ENCODE results near the gene SNRPD2.

Gene SNRPD2

GRCh38 chr19:45657520-45658167 lies 34.1 kb downstream of the SNRPD2 start:
- DNase-seq (ENCODE audit: low read depth): peak; percentile 12

- DNase-seq (ENCODE audit: low read depth): no peak
These were observed 36.7 kb downstream of the SNRPD2 start for GRCh38 chr19:45655073-45655472.

GRCh38 chr19:45653634-45654033 lies 38.1 kb downstream of the SNRPD2 start:
- peak; percentile 80 for DNase-seq (ENCODE audit: low read depth)

- no peak for DNase-seq (ENCODE audit: low read depth)
These were observed 41.0 kb downstream of the SNRPD2 start for GRCh38 chr19:45650722-45651121.

GRCh38 chr19:45646345-45646698 lies 45.4 kb downstream of the SNRPD2 start:
- DNase-seq (ENCODE audit: low read depth): no peak

- DNase-seq (ENCODE audit: low read depth): peak; percentile 99
These were observed 46.0 kb downstream of the SNRPD2 start for GRCh38 chr19:45645631-45646344.

GRCh38 chr19:45645068-45645630 lies 46.6 kb downstream of the SNRPD2 start:
- no peak for DNase-seq (ENCODE audit: low read depth)

- DNase-seq (ENCODE audit: low read depth): peak; percentile 35
These were observed 47.6 kb downstream of the SNRPD2 start for GRCh38 chr19:45643927-45644771.

- DNase-seq (ENCODE audit: low read depth): peak; percentile 67
These were observed 48.5 kb downstream of the SNRPD2 start for GRCh38 chr19:45643024-45643926.

GRCh38 chr19:45641274-45642105 lies 50.3 kb downstream of the SNRPD2 start:
- peak; percentile 62 for DNase-seq (ENCODE audit: low read depth)

- no peak for DNase-seq (ENCODE audit: low read depth)
These were observed 50.9 kb downstream of the SNRPD2 start for GRCh38 chr19:45640849-45641273.

- no peak for DNase-seq (ENCODE audit: low read depth)
These were observed 52.6 kb downstream of the SNRPD2 start, which contains the start of gene EML2 for GRCh38 chr19:45638930-45639729. EML2 (minus strand) TSS chr19:45639397; CDS start chr19:45639376, 21 bp downstream.

- peak; percentile 70 for DNase-seq (ENCODE audit: low read depth)
These were observed 53.7 kb downstream of the SNRPD2 start for GRCh38 chr19:45637890-45638667.

Measured in amniotic epithelial cell (primary cell).